Gastroesophageal sphincter (tissue), 3 donors: ENCODE measurements around the gene PTGES.

Experiments used
- CTCF ChIP-seq, 4 experiments: fragments of 200-600 bp in 2 of 4; fragments of 450-650 bp in 2 of 4; sonication (generic) in 1 of 4; IDR thresholded peaks; one replicate each; pipeline ENCODE4 v1.5.1; 2017 to 2019; ENCODE audit warnings: antibody characterized with exemption in 4 of 4, mild to moderate bottlenecking in 2 of 4, moderate library complexity in 2 of 4
- EP300 ChIP-seq: sonication (generic); formaldehyde crosslinking; IDR thresholded peaks from one replicate; pipeline ENCODE4 v1.6.1; 2017; ENCODE audit warnings: antibody characterized with exemption, mild to moderate bottlenecking
- POLR2A ChIP-seq, 2 donors: fragments of 450-650 bp; IDR thresholded peaks; one replicate each; pipeline ENCODE4 v1.6.1; 2017; ENCODE audit warnings: antibody characterized with exemption in 2 of 2, mild to moderate bottlenecking in 2 of 2, moderate library complexity in 1 of 2
- POLR2AphosphoS5 ChIP-seq: sonication (generic); formaldehyde crosslinking; IDR thresholded peaks from one replicate; pipeline ENCODE4 v1.6.1; 2017; ENCODE audit warnings: antibody characterized with exemption

- no peak for TF ChIP-seq CTCF (IDR thresholded peaks at IDR 0.05)
- TF ChIP-seq EP300: no peak
- TF ChIP-seq POLR2AphosphoS5: no peak
- no peak for TF ChIP-seq POLR2A (IDR thresholded peaks at IDR 0.05)
Measured at GRCh38 chr9:129778469-129778868, 25.6 kb upstream of the PTGES start.
